ENCODE results near the gene FOXM1.
"Not testable (repeated sequence)": the region's sequence is repeated elsewhere in the genome, so short reads cannot be mapped to it uniquely, and the experiment has no call there.

Gene FOXM1

GRCh38 chr12:2877953-2878732 lies 1.2 kb upstream of the FOXM1 start:
- no peak for DNase-seq

GRCh38 chr12:2876431-2877046 lies 435 bp downstream of the FOXM1 start:
- DNase-seq: peak; percentile 61

GRCh38 chr12:2868986-2869632 lies 7.9 kb downstream of the FOXM1 start:
- not testable (repeated sequence) for DNase-seq

- DNase-seq: no peak
These were observed 12.8 kb downstream of the FOXM1 start for GRCh38 chr12:2864198-2864597.

- DNase-seq: not testable (repeated sequence)
These were observed 13.6 kb downstream of the FOXM1 start for GRCh38 chr12:2863402-2863801.

- no peak for DNase-seq
These were observed 14.1 kb downstream of the FOXM1 start for GRCh38 chr12:2862876-2863275.

- DNase-seq: no peak
These were observed 16.8 kb downstream of the FOXM1 start for GRCh38 chr12:2860170-2860569.

- DNase-seq: no peak
These were observed 18.0 kb downstream of the FOXM1 start for GRCh38 chr12:2858944-2859421.

GRCh38 chr12:2858334-2858733 lies 18.6 kb downstream of the FOXM1 start:
- peak; percentile 33 for DNase-seq

- no peak for DNase-seq
These were observed 19.4 kb downstream of the FOXM1 start for GRCh38 chr12:2857576-2857975.

- no peak for DNase-seq
These were observed 19.9 kb downstream of the FOXM1 start, which contains the start of gene TEX52 for GRCh38 chr12:2857021-2857431. TEX52 (minus strand) TSS chr12:2857039; CDS start chr12:2857026, 13 bp downstream.

GRCh38 chr12:2856051-2856450 lies 20.9 kb downstream of the FOXM1 start:
- DNase-seq: no peak

GRCh38 chr12:2855546-2855945 lies 21.4 kb downstream of the FOXM1 start:
- DNase-seq: no peak

- no peak for DNase-seq
These were observed 22.1 kb downstream of the FOXM1 start for GRCh38 chr12:2854669-2855453.

GRCh38 chr12:2853626-2854025 lies 23.3 kb downstream of the FOXM1 start:
- DNase-seq: peak; percentile 68

- DNase-seq: no peak
These were observed 25.0 kb downstream of the FOXM1 start for GRCh38 chr12:2851931-2852330.

- no peak for DNase-seq
These were observed 31.7 kb downstream of the FOXM1 start for GRCh38 chr12:2845280-2845679.

- no peak for DNase-seq
These were observed 32.2 kb downstream of the FOXM1 start for GRCh38 chr12:2844786-2845185.

GRCh38 chr12:2842948-2843347 lies 34.0 kb downstream of the FOXM1 start:
- no peak for DNase-seq

- DNase-seq: peak; percentile 90
These were observed 35.8 kb downstream of the FOXM1 start for GRCh38 chr12:2841056-2841650.

- no peak for DNase-seq
These were observed 40.4 kb downstream of the FOXM1 start for GRCh38 chr12:2836574-2836973.

- no peak for DNase-seq
These were observed 41.1 kb downstream of the FOXM1 start for GRCh38 chr12:2835691-2836403.
